ENCODE data around the gene DEGS2. TPM values are rescaled to one million over a fixed set of nuclear protein-coding genes. Genes with fewer than 3 reads are reported as not detected.
"Not testable (repeated sequence)": the region's sequence is repeated elsewhere in the genome, so short reads cannot be mapped to it uniquely, and the experiment has no call there.

Gene DEGS2
- total RNA-seq, 1 donor from 2014 or later: 0.31 TPM

- Mint-ChIP-seq H3K27me3 (ENCODE audit: insufficient read depth) (no peaks in the 10 kb centered on the region), H3K9me3 (no peaks in the 10 kb centered on the region), H3K27ac (peak overlapping the region; percentile 67), H3K36me3 (ENCODE audit: low read depth) (no peaks in the 10 kb centered on the region), H3K4me1 (ENCODE audit: low read depth) (peaks cover 6% of the 10 kb centered on the region), H3K4me3 (peak overlapping the region; percentile 60)
- DNase-seq (ENCODE audit: low spot score): peak; percentile 100
- intact Hi-C loops (cut with micrococcal nuclease): loop anchor here (1.0 to 10.0 kb wide), 11 partner anchors 21 to 588 kb away; partner anchors contain the start of genes CCDC85C, DEGS2 and WDR25
Measured at GRCh38 chr14:100192672-100193416, 33.4 kb upstream of the DEGS2 start.

- H3K36me3 Mint-ChIP-seq (ENCODE audit: low read depth): no peaks in the 10 kb centered on the region
- H3K4me1 Mint-ChIP-seq (ENCODE audit: low read depth): peaks cover 6% of the 10 kb centered on the region
- intact Hi-C loops (cut with micrococcal nuclease): loop anchor here (2.0 to 10.0 kb wide), 2 partner anchors 123 to 587 kb away; partner anchors contain the start of gene CCDC85C
- H3K27ac Mint-ChIP-seq: peak overlapping the region; percentile 52
- H3K4me3 Mint-ChIP-seq: peak overlapping the region; percentile 60
- no peaks in the 10 kb centered on the region for H3K27me3 Mint-ChIP-seq (ENCODE audit: insufficient read depth)
- H3K9me3 Mint-ChIP-seq: no peaks in the 10 kb centered on the region
- peak; percentile 4 for DNase-seq (ENCODE audit: low spot score)
Measured at GRCh38 chr14:100192250-100192671, 32.8 kb upstream of the DEGS2 start.

GRCh38 chr14:100191584-100192249 is 32.3 kb upstream of the DEGS2 start:
- H3K4me3 Mint-ChIP-seq: no peak overlapping the region
- DNase-seq (ENCODE audit: low spot score): no peak
- H3K9me3 Mint-ChIP-seq: no peaks in the 10 kb centered on the region
- peaks cover 6% of the 10 kb centered on the region for H3K4me1 Mint-ChIP-seq (ENCODE audit: low read depth)
- no peaks in the 10 kb centered on the region for H3K36me3 Mint-ChIP-seq (ENCODE audit: low read depth)
- no peaks in the 10 kb centered on the region for H3K27me3 Mint-ChIP-seq (ENCODE audit: insufficient read depth)
- intact Hi-C loops (cut with micrococcal nuclease): loop anchor here (2.0 to 10.0 kb wide), 2 partner anchors 123 to 587 kb away; partner anchors contain the start of gene CCDC85C
- H3K27ac Mint-ChIP-seq: no peak overlapping the region

- Mint-ChIP-seq H3K36me3 (ENCODE audit: low read depth) (no peaks in the 10 kb centered on the region), H3K4me3 (no peak overlapping the region), H3K9me3 (no peaks in the 10 kb centered on the region), H3K27me3 (ENCODE audit: insufficient read depth) (no peaks in the 10 kb centered on the region), H3K4me1 (ENCODE audit: low read depth) (peaks cover 10% of the 10 kb centered on the region), H3K27ac (no peak overlapping the region)
- no peak for DNase-seq (ENCODE audit: low spot score)
- intact Hi-C loops (cut with micrococcal nuclease): loop anchor here (10.0 kb wide), 1 partner anchor 585 kb away; the partner anchor contains the start of gene CCDC85C
Measured at GRCh38 chr14:100190126-100190525, 30.7 kb upstream of the DEGS2 start.

GRCh38 chr14:100188392-100189030 is 29.1 kb upstream of the DEGS2 start:
- peaks cover 10% of the 10 kb centered on the region for H3K4me1 Mint-ChIP-seq (ENCODE audit: low read depth)
- no peak overlapping the region for H3K27ac Mint-ChIP-seq
- no peak overlapping the region for H3K4me3 Mint-ChIP-seq
- intact Hi-C loops (cut with micrococcal nuclease): no loop called here
- no peak for DNase-seq (ENCODE audit: low spot score)
- H3K9me3 Mint-ChIP-seq: no peaks in the 10 kb centered on the region
- no peaks in the 10 kb centered on the region for H3K36me3 Mint-ChIP-seq (ENCODE audit: low read depth)
- no peaks in the 10 kb centered on the region for H3K27me3 Mint-ChIP-seq (ENCODE audit: insufficient read depth)

GRCh38 chr14:100187247-100187833 is 27.9 kb upstream of the DEGS2 start:
- peaks cover 5% of the 10 kb centered on the region for H3K4me1 Mint-ChIP-seq (ENCODE audit: low read depth)
- no peak for DNase-seq (ENCODE audit: low spot score)
- H3K36me3 Mint-ChIP-seq (ENCODE audit: low read depth): no peaks in the 10 kb centered on the region
- intact Hi-C loops (cut with micrococcal nuclease): no loop called here
- H3K27ac Mint-ChIP-seq: no peak overlapping the region
- H3K9me3 Mint-ChIP-seq: no peaks in the 10 kb centered on the region
- H3K27me3 Mint-ChIP-seq (ENCODE audit: insufficient read depth): no peaks in the 10 kb centered on the region
- no peak overlapping the region for H3K4me3 Mint-ChIP-seq

- DNase-seq (ENCODE audit: low spot score): not testable (repeated sequence)
Measured at GRCh38 chr14:100181876-100182551, 22.6 kb upstream of the DEGS2 start.

GRCh38 chr14:100180671-100181070 is 21.2 kb upstream of the DEGS2 start:
- H3K27ac Mint-ChIP-seq; DNase-seq (ENCODE audit: low spot score); intact Hi-C loops (cut with micrococcal nuclease); H3K36me3 Mint-ChIP-seq (ENCODE audit: low read depth); H3K4me3 Mint-ChIP-seq; H3K27me3 Mint-ChIP-seq (ENCODE audit: insufficient read depth); H3K9me3 Mint-ChIP-seq; H3K4me1 Mint-ChIP-seq (ENCODE audit: low read depth): not testable (repeated sequence)

More at GRCh38 chr14:100181876-100182551, 22.6 kb upstream of the DEGS2 start:
- H3K4me1 Mint-ChIP-seq (ENCODE audit: low read depth); H3K4me3 Mint-ChIP-seq; H3K27me3 Mint-ChIP-seq (ENCODE audit: insufficient read depth); H3K9me3 Mint-ChIP-seq; intact Hi-C loops (cut with micrococcal nuclease); H3K27ac Mint-ChIP-seq; H3K36me3 Mint-ChIP-seq (ENCODE audit: low read depth): not testable (repeated sequence)

GRCh38 chr14:100178691-100179090 is 19.2 kb upstream of the DEGS2 start:
- Mint-ChIP-seq H3K4me3 (no peak overlapping the region), H3K27ac (no peak overlapping the region), H3K27me3 (ENCODE audit: insufficient read depth) (no peaks in the 10 kb centered on the region), H3K36me3 (ENCODE audit: low read depth) (no peaks in the 10 kb centered on the region), H3K9me3 (no peaks in the 10 kb centered on the region), H3K4me1 (ENCODE audit: low read depth) (no peaks in the 10 kb centered on the region)
- intact Hi-C loops (cut with micrococcal nuclease): no loop called here
- DNase-seq (ENCODE audit: low spot score): no peak

GRCh38 chr14:100176811-100177327 is 17.4 kb upstream of the DEGS2 start:
- H3K27me3 Mint-ChIP-seq (ENCODE audit: insufficient read depth): no peaks in the 10 kb centered on the region
- H3K27ac Mint-ChIP-seq: no peak overlapping the region
- intact Hi-C loops (cut with micrococcal nuclease): no loop called here
- no peak for DNase-seq (ENCODE audit: low spot score)
- H3K9me3 Mint-ChIP-seq: no peaks in the 10 kb centered on the region
- no peaks in the 10 kb centered on the region for H3K36me3 Mint-ChIP-seq (ENCODE audit: low read depth)
- H3K4me1 Mint-ChIP-seq (ENCODE audit: low read depth): no peaks in the 10 kb centered on the region
- no peak overlapping the region for H3K4me3 Mint-ChIP-seq

- Mint-ChIP-seq H3K4me1 (ENCODE audit: low read depth) (no peaks in the 10 kb centered on the region), H3K36me3 (ENCODE audit: low read depth) (no peaks in the 10 kb centered on the region), H3K9me3 (no peaks in the 10 kb centered on the region), H3K4me3 (no peak overlapping the region), H3K27ac (no peak overlapping the region), H3K27me3 (ENCODE audit: insufficient read depth) (no peaks in the 10 kb centered on the region)
- intact Hi-C loops (cut with micrococcal nuclease): no loop called here
- DNase-seq (ENCODE audit: low spot score): no peak
Measured at GRCh38 chr14:100173353-100173752, 13.9 kb upstream of the DEGS2 start.

- Mint-ChIP-seq H3K4me3 (no peak overlapping the region), H3K27me3 (ENCODE audit: insufficient read depth) (no peaks in the 10 kb centered on the region), H3K9me3 (no peaks in the 10 kb centered on the region), H3K36me3 (ENCODE audit: low read depth) (no peaks in the 10 kb centered on the region), H3K4me1 (ENCODE audit: low read depth) (no peaks in the 10 kb centered on the region), H3K27ac (no peak overlapping the region)
- intact Hi-C loops (cut with micrococcal nuclease): no loop called here
- DNase-seq (ENCODE audit: low spot score): no peak
Measured at GRCh38 chr14:100172811-100173210, 13.4 kb upstream of the DEGS2 start.

All from activated T-helper 1 cell treated with anti-CD3 and anti-CD28 coated beads, Interleukin-12 subunit alpha, Interleukin-12 subunit beta, Interleukin-2, Interleukin-4 antibody, amounts not matched to agents 30 ng/mL and 10 ng/mL and 1 ng/mL, durations not matched to agents 14 hours and 24 hours and 36 hours (primary cell).